Omental fat pad (tissue), 4 donors: ENCODE measurements around the gene FTCD. TPM values are rescaled to one million over a fixed set of nuclear protein-coding genes. Genes with fewer than 3 reads are reported as not detected.
A peak's percentile ranks its signal among the peaks of the same experiment; 100 is the strongest.
"Not testable (repeated sequence)": the region's sequence is repeated elsewhere in the genome, so short reads cannot be mapped to it uniquely, and the experiment has no call there.

ENCODE experiments used
- ATAC-seq: fragments of 150-250 bp; one replicate; pipeline ENCODE4 v1.9.1; 2016; ENCODE audit warnings: mild to moderate bottlenecking, moderate library complexity; ENCODE audit not compliant: low FRiP score
- DNase-seq: peaks from one replicate; pipeline ENCODE4 v3.0.0-alpha.2; 2019; ENCODE audit warnings: low spot score
- total RNA-seq, 4 donors: library from RNA; depleted of rRNA; stranded (reverse); fragments of >200 nt; gene quantifications; one replicate each; pipeline ENCODE4 v1.1.0, GENCODE V29; 2016
- TF ChIP-seq, protein P1 (sequence below), 3 donors: fragments of 450-650 bp; IDR thresholded peaks; one replicate each; pipeline ENCODE4 v1.5.1; 2016 to 2017; ENCODE audit warnings: antibody characterized with exemption in 3 of 3, mild to moderate bottlenecking in 3 of 3, moderate library complexity in 2 of 3

The FTCD gene
- total RNA-seq, 4 donors from 2014 or later, result not detected

DNA sequence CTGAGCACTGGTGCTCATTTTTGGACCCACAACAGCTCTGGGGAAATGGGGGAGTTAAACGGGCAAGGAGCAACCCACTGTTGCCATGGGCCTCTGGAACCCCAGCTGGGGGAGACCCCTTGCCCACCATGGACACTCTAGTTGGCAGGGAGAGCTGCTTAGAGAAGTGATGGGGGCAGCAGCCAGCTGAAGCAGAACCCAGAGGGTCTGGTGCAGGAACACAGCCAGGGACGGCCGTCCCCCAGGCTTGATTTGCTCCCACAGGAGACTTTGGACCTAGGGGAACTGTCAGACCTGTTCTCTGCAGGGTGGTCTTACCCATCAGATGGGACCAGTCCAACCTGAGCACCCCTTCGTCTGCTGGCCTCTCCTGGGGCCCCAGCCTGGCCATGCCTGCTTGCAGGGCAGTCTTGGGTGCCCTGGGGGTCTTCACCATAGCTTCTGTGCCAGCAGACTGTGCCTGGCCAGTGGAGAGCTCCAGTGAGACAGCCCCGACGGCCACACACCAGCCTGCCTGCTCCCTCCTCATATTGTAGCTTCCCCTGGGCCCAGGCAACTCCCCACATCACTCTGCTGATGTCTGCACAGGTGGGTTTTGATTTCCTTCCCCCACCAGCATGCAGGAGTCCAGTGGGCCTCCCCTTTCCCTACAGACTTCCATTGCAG, 17.6 kb upstream of the FTCD start:
- no peak for ATAC-seq
- TF ChIP-seq, protein P1, sequence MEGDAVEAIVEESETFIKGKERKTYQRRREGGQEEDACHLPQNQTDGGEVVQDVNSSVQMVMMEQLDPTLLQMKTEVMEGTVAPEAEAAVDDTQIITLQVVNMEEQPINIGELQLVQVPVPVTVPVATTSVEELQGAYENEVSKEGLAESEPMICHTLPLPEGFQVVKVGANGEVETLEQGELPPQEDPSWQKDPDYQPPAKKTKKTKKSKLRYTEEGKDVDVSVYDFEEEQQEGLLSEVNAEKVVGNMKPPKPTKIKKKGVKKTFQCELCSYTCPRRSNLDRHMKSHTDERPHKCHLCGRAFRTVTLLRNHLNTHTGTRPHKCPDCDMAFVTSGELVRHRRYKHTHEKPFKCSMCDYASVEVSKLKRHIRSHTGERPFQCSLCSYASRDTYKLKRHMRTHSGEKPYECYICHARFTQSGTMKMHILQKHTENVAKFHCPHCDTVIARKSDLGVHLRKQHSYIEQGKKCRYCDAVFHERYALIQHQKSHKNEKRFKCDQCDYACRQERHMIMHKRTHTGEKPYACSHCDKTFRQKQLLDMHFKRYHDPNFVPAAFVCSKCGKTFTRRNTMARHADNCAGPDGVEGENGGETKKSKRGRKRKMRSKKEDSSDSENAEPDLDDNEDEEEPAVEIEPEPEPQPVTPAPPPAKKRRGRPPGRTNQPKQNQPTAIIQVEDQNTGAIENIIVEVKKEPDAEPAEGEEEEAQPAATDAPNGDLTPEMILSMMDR (IDR thresholded peaks at IDR 0.05), result no peak
- DNase-seq, result peak; percentile 5

DNA sequence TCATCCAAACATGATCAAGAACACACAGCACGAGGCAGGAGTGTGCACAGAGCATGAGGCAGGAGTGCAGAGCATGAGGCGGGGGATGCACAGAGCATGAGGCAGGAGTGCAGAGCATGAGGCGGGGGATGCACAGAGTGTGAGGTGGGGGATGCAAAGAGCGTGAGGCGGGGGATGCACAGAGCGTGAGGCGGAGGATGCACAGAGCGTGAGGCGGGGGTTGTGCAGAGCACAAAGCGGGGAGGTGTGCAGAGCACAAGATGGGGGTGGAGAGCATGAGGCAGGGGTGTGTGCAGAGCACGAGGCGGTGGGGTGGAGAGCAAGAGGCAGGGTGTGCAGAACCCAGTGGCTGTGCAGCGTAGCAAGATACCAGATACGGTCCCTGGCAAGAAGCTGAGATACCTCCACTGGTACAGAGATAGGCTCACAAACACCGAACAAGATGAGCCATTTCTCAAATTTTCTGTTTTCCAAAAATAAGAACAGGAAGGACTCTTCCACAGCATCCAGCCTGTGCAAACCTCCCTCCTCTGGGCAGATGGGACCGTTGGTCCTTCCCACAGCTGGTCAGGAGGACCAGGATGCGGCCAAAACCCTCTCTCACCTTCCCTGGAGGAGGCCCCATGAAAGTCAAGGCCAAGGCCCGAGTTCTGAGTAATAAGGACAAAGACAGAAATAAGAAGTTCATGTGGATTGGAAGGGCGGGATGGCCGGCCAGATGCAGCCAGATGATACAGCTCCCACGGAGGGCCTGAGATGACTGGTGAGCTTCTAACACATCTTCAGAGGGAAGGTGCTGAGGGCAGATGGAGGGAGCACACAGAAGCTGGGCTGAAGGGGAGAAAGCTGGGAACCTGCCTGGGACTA, 16.9 kb upstream of the FTCD start:
- ATAC-seq (no peak), DNase-seq (peak; percentile 6)

DNA sequence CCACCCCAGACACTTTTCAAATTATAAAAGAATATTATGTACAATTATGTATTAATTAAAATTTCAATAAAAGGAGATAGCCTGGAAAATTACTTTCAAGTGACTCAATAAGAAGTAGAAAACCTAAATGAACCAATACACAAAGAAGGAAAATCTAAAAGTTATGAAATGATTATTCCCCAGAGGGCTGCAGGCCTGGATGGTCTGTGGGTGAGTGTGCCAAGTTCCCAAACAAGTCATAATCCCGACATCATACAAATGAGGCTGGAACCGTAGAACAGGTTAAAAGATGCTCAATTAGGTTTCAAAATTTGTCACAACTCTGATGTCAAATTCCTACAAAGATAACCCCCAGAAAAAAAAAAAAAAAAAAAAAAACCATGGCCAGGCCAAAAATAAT, 16.2 kb upstream of the FTCD start:
- TF ChIP-seq, protein P1 (IDR thresholded peaks at IDR 0.05), result no peak
- DNase-seq, result no peak
- no peak for ATAC-seq

More for the DNA sequence above, 16.9 kb upstream of the FTCD start:
- TF ChIP-seq, protein P1 (IDR thresholded peaks at IDR 0.05), result no peak

DNA sequence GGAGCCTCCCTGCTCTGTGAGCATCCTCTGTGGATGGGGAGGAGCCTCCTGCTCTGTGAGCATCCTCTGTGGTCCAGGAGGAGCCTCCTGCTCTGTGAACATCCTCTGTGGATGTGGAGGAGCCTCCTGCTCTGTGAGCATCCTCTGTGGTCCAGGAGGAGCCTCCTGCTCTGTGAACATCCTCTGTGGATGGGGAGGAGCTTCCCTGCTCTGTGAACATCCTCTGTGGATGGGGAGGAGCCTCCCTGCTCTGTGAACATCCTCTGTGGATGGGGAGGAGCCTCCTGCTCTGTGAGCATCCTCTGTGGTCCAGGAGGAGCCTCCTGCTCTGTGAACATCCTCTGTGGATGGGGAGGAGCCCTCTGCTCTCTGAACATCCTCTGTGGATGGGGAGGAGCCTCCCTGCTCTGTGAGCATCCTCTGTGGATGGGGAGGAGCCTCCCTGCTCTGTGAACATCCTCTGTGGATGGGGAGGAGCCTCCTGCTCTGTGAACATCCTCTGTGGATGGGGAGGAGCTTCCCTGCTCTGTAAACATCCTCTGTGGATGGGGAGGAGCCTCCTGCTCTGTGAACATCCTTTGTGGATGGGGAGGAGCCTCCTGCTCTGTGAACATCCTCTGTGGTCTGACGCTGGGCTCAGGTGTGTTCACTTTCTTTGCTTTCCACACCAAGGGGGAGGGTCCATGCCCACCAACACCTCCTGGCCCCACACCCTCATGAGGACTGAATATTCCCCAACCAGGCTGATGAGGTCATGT, 15.2 kb upstream of the FTCD start:
- not testable (repeated sequence) for ATAC-seq
- peak; percentile 17 for DNase-seq

DNA sequence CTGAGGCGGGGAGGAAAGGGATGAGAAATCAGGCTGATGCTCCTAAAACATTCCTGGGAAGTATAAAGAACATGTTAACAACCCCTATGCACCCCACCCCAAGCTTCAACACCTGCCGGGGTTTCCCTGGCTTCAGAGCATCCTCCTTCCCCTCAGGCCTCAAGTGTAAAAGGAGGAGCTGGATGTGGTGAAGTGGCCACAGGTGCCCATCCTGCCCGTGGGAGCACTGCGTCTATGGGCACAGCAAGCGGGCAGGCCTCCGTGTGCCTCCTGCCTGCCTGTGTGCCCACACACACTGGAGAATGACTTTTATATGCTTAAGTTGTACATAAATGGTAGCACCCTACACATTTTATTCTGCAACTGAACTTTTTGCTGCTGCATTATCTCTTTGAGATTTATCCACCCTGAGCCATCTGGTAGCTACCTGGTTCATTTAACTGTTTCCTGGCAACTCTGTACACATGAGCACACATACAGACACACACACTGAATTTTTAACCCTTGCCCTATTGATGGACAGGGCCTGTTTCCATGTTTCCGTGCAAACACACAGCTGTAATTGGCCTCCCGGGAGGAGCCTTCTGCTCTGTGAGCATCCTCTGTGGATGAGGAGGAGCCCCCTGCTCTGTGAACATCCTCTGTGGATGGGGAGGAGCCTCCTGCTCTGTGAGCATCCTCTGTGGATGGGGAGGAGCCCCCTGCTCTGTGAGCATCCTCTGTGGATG, 13.4 kb upstream of the FTCD start:
- ATAC-seq, result no peak
- peak; percentile 5 for DNase-seq
- TF ChIP-seq, protein P1 (IDR thresholded peaks at IDR 0.05), result no peak

DNA sequence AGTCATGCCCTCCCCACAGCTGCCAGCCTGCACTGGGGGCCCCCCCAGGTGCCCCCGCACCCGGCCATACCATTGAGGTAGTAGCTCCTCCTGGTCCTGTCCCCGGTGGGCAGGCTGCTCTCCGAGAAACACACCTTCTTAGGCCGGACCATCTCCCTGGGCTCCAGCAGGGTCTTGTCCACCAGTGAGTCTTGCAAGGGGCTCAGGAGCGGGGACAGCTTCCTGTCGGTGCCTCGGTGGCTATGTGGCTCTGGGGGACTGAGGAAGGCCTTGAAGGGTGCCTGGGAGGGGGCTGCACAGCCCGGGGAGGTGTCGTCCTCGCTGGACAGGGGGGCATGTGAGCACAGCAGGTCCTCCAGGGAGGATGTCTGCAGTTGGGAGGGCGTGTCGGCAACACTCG, 12.9 kb upstream of the FTCD start:
- DNase-seq, result no peak
- TF ChIP-seq, protein P1 (IDR thresholded peaks at IDR 0.05), result no peak
- peak; percentile 23 for ATAC-seq

DNA sequence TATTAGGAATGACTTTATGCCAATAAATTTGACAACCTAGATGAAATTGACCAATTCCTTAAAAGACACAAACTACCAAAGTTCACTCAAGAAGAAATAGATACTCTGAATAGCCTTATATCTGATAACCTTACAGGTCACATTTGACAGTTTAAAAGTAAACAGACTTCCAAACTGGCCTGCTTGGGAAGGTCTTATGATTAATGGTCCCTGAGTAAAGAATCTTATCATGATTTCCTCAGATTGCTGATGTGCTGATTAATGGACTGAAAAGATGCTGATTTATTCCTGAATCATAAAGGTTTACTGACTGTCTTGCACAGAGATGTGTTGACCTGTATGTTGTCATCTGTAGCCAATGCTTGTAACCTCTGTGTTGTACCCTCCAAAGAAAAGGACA, 9.7 kb upstream of the FTCD start:
- DNase-seq (no peak), ATAC-seq (no peak)
- TF ChIP-seq, protein P1 (IDR thresholded peaks at IDR 0.05), result no peak
